Thyroid gland (tissue), 4 donors: Measurements from ENCODE around the gene LYPD6B. TPM values are rescaled to one million over a fixed set of nuclear protein-coding genes. Genes with fewer than 3 reads are reported as not detected.

Experiments
- DNase-seq, 2 donors: peaks; one replicate each; pipeline ENCODE4 v3.0.0-alpha.2; 2019
- H3K27ac ChIP-seq, 3 donors: fragments of 200-600 bp; sonication (generic); 1 replicate in 2 of 3; 2 replicates in 1 of 3; pipeline ENCODE4 v1.5.1; 2016 to 2019; ENCODE audit warnings: mild to moderate bottlenecking in 1 of 3, moderate library complexity in 1 of 3
- H3K27me3 ChIP-seq: fragments of 200-600 bp; sonication (generic); one replicate; pipeline ENCODE4 v1.5.1; 2019
- H3K36me3 ChIP-seq, 2 donors: fragments of 200-600 bp; sonication (generic); one replicate each; pipeline ENCODE4 v1.5.1; 2016 to 2019
- H3K4me1 ChIP-seq, 2 donors: fragments of 200-600 bp; sonication (generic); one replicate each; pipeline ENCODE4 v1.5.1; 2017 to 2019
- H3K4me3 ChIP-seq, 3 donors: fragments of 200-600 bp; sonication (generic); replicated peaks in 1 of 3; 1 replicate in 2 of 3; 2 replicates in 1 of 3; pipeline ENCODE4 v1.5.1; 2016; ENCODE audit warnings: mild to moderate bottlenecking in 1 of 3
- H3K9me3 ChIP-seq: fragments of 200-600 bp; sonication (generic); one replicate; pipeline ENCODE4 v1.5.1; 2017
- POLR2A ChIP-seq, 2 donors: fragments of 450-650 bp; IDR thresholded peaks; one replicate each; pipeline ENCODE4 v1.6.1; 2017; ENCODE audit warnings: antibody characterized with exemption in 2 of 2, mild to moderate bottlenecking in 2 of 2, moderate library complexity in 1 of 2
- WGBS, 2 donors: methylation state at CpG; one replicate each; pipeline ENCODE4 v1.1.5; 2017; 5-methylcytosine and 5-hydroxymethylcytosine counted together
- intact Hi-C: fragments of 100-400 bp; cut with DNase I; formaldehyde crosslinking; loops from one replicate; pipeline ENCODE4 v1.15.1; 2023
- total RNA-seq, 4 donors: library from RNA; depleted of rRNA; stranded (reverse); fragments of >200 nt; gene quantifications; one replicate each; pipeline ENCODE4 v1.2.3, GENCODE V29; 2016
- TF ChIP-seq, protein P1 (sequence below), 6 experiments: fragments of 200-600 bp in 3 of 6; fragments of 450-650 bp in 3 of 6; sonication (generic) in 3 of 6; IDR thresholded peaks; one replicate each; pipeline ENCODE4 v1.5.1; 2016 to 2019; ENCODE audit warnings: antibody characterized with exemption in 6 of 6, mild to moderate bottlenecking in 2 of 6, inconsistent platforms in 1 of 6, moderate library complexity in 1 of 6

The LYPD6B gene
- total RNA-seq, 4 donors from 2014 or later: 0.40 TPM; not detected in 3

DNA sequence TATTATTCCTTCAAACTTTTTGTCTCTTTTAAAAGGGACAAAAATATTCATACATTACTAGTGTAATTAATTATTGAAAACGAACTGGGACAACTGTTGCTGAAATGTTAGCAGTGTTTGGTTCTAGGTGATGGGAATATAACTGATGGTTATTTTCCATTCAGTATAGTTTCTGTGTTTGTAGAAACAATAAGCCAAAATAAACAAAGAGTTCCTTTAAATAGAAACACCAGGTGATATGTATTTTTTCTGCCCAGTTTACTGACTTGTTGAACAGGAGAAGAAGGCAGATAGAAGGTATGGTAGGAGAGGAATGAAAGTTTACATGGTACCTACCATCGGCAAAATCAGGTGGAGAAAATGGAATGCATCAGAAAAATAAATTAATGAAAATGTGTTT, 74.2 kb downstream of the LYPD6B start:
- intact Hi-C loops: no loop called here
- Histone ChIP-seq H3K9me3 (no peaks in the 10 kb centered on the region), H3K27me3 (no peaks in the 10 kb centered on the region), H3K36me3 (no peaks in the 10 kb centered on the region), H3K27ac (no peak overlapping the region), H3K4me1 (no peaks in the 10 kb centered on the region), H3K4me3 (no peak overlapping the region)
- TF ChIP-seq POLR2A (IDR thresholded peaks at IDR 0.05): no peak
- WGBS, 2 donors: 90 to 92% methylated on average over 2 of the region's 2 CpGs
- no peak for DNase-seq

DNA sequence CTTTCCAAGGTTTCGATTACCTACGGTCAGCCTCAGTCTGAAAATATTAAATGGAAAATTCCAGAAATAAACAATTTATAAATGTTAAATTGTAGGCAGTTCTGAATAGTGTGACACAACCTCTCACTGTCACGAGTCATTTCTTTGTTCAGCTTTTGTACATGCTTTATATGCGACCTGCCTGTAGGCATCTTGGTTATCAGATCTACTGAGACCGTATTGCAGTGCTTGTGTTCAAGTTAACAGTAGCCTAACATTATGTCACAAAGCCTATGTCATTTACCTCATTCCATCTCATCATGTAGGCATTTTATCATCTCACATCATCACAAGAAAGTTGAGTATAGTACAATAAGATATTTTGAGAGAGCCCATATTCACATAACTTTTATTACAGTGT, 77.3 kb downstream of the LYPD6B start:
- Histone ChIP-seq H3K27ac (no peak overlapping the region), H3K4me3 (no peak overlapping the region), H3K36me3 (no peaks in the 10 kb centered on the region), H3K9me3 (no peaks in the 10 kb centered on the region), H3K4me1 (no peaks in the 10 kb centered on the region), H3K27me3 (no peaks in the 10 kb centered on the region)
- no peak for DNase-seq
- WGBS, 2 donors: 93 to 94% methylated on average over 5 of the region's 5 CpGs
- TF ChIP-seq, protein P1, sequence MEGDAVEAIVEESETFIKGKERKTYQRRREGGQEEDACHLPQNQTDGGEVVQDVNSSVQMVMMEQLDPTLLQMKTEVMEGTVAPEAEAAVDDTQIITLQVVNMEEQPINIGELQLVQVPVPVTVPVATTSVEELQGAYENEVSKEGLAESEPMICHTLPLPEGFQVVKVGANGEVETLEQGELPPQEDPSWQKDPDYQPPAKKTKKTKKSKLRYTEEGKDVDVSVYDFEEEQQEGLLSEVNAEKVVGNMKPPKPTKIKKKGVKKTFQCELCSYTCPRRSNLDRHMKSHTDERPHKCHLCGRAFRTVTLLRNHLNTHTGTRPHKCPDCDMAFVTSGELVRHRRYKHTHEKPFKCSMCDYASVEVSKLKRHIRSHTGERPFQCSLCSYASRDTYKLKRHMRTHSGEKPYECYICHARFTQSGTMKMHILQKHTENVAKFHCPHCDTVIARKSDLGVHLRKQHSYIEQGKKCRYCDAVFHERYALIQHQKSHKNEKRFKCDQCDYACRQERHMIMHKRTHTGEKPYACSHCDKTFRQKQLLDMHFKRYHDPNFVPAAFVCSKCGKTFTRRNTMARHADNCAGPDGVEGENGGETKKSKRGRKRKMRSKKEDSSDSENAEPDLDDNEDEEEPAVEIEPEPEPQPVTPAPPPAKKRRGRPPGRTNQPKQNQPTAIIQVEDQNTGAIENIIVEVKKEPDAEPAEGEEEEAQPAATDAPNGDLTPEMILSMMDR (IDR thresholded peaks at IDR 0.05): no peak
- no peak for TF ChIP-seq POLR2A (IDR thresholded peaks at IDR 0.05)
- intact Hi-C loops: no loop called here

DNA sequence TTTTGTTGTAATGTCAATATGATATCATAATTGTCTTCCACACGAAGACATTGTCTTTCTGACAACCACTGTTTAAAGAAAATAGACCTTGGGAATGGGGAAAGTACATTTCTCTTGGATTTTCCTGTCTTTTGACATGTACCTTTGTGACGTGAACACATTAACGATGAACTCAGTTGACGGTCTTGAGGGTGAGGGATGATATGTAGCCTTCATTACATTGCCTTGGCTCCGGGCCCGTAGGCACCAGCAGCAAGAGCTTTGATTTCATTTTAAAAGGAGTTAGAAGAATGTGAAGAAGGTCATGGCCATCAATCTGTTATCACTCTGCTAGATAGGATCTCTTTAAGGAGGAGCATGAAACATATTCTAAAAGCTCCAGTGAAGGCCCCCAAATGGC, 80.9 kb downstream of the LYPD6B start:
- intact Hi-C loops: no loop called here
- no peak for TF ChIP-seq POLR2A (IDR thresholded peaks at IDR 0.05)
- TF ChIP-seq, protein P1 (IDR thresholded peaks at IDR 0.05): no peak

DNA sequence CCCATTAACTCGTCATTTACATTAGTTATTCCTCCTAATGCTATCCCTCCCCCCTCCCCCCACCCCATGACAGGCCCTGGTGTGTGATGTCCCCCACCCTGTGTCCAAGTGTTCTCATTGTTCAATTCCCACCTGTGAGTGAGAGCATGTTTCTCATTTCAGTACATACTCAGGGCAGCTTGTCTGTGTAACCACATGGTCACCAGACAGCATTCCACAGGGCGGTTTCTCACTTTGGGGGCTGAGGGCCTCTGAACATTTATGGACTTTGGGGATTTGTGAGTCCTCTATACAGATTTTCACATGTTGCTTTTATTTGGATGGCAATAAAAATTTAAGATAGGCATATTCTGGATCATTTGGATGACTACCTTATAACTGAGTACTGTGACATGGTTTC, 84.0 kb downstream of the LYPD6B start:
- no peaks in the 10 kb centered on the region for H3K9me3 ChIP-seq
- no peak for TF ChIP-seq POLR2A (IDR thresholded peaks at IDR 0.05)
- TF ChIP-seq, protein P1 (IDR thresholded peaks at IDR 0.05): no peak
- no peak overlapping the region for H3K4me3 ChIP-seq
- H3K4me1 ChIP-seq: no peaks in the 10 kb centered on the region
- DNase-seq: no peak
- 61 to 63% methylated on average over 2 of the region's 2 CpGs for WGBS, 2 donors
- H3K36me3 ChIP-seq: no peaks in the 10 kb centered on the region
- intact Hi-C loops: no loop called here
- H3K27ac ChIP-seq: no peak overlapping the region
- no peaks in the 10 kb centered on the region for H3K27me3 ChIP-seq

More for the DNA sequence above, 80.9 kb downstream of the LYPD6B start:
- Histone ChIP-seq H3K36me3 (no peaks in the 10 kb centered on the region), H3K4me1 (no peaks in the 10 kb centered on the region), H3K4me3 (no peak overlapping the region), H3K9me3 (no peaks in the 10 kb centered on the region), H3K27me3 (no peaks in the 10 kb centered on the region), H3K27ac (no peak overlapping the region)
- no peak for DNase-seq
- 79 to 82% methylated on average over 6 of the region's 6 CpGs for WGBS, 2 donors

DNA sequence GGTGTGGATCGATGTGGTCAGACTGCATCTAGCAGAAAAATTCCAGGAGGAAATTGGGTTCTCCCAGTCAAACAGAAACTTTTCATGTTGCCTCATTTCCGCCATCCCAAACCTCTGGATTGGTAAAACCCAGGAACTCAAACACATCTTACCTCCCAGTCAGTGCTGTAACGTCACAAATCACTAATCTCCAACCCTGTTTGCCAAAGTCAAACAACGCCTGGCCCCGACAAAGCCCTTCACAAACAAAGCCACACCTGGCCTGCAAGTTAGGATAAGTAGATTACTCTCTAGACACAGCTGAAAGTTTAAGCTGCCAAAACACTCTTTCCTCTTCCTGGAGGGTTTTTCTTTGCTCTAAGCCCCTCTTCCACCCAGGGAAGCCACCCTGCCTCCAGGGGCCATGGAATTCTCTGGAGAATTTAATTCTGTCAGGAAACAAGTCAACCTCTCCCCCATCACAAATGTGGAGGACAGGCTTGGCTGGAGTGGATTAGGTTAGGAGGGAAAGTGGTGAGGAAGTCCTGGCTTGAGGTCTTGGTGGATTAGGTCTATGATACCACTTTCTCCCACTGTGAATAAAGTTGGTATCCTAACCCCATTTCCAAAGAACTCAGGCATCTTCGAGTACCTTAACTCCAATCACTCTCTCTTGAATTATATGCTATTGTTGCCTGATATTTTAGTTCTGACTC, 86.7 kb downstream of the LYPD6B start:
- Histone ChIP-seq H3K4me3 (no peak overlapping the region), H3K36me3 (no peaks in the 10 kb centered on the region), H3K4me1 (no peaks in the 10 kb centered on the region), H3K9me3 (no peaks in the 10 kb centered on the region), H3K27ac (no peak overlapping the region), H3K27me3 (no peaks in the 10 kb centered on the region)
- WGBS, 2 donors: 51 to 62% methylated on average over 6 of the region's 6 CpGs
- no peak for DNase-seq
- intact Hi-C loops: no loop called here
- TF ChIP-seq POLR2A (IDR thresholded peaks at IDR 0.05): no peak
- TF ChIP-seq, protein P1 (IDR thresholded peaks at IDR 0.05): no peak
